Activated naive CD8-positive, alpha-beta T cell (primary cell): Measurements from ENCODE around the gene SLC4A3.

Source experiments
- H3K27ac Mint-ChIP-seq: one replicate; pipeline ENCODE4 v1.8.0; 2021; ENCODE audit warnings: mixed read lengths
- H3K27me3 Mint-ChIP-seq: one replicate; pipeline ENCODE4 v1.8.0; 2021; ENCODE audit warnings: mixed read lengths
- H3K36me3 Mint-ChIP-seq: one replicate; pipeline ENCODE4 v1.8.0; 2021; ENCODE audit warnings: mixed read lengths
- H3K4me1 Mint-ChIP-seq: one replicate; pipeline ENCODE4 v1.8.0; 2021; ENCODE audit warnings: low read depth, mixed read lengths
- H3K4me3 Mint-ChIP-seq: one replicate; pipeline ENCODE4 v1.8.0; 2021; ENCODE audit warnings: mild to moderate bottlenecking, mixed read lengths
- H3K9me3 Mint-ChIP-seq: one replicate; pipeline ENCODE4 v1.8.0; 2021; ENCODE audit warnings: low read depth, mixed read lengths

Gene SLC4A3

GRCh38 chr2:219621935-219622334 lies 5.5 kb upstream of the SLC4A3 start:
- no peaks in the 10 kb centered on the region for H3K9me3 Mint-ChIP-seq
- H3K27me3 Mint-ChIP-seq: peaks cover 4% of the 10 kb centered on the region
- H3K27ac Mint-ChIP-seq: no peak overlapping the region
- H3K4me3 Mint-ChIP-seq: no peak overlapping the region
- peaks cover 4% of the 10 kb centered on the region for H3K4me1 Mint-ChIP-seq
- no peaks in the 10 kb centered on the region for H3K36me3 Mint-ChIP-seq

- H3K27me3 Mint-ChIP-seq: peaks cover 5% of the 10 kb centered on the region
- no peaks in the 10 kb centered on the region for H3K36me3 Mint-ChIP-seq
- H3K4me3 Mint-ChIP-seq: no peak overlapping the region
- peaks cover 5% of the 10 kb centered on the region for H3K4me1 Mint-ChIP-seq
- H3K9me3 Mint-ChIP-seq: no peaks in the 10 kb centered on the region
- H3K27ac Mint-ChIP-seq: no peak overlapping the region
These were observed 5.0 kb upstream of the SLC4A3 start for GRCh38 chr2:219622472-219622871.

- no peaks in the 10 kb centered on the region for H3K36me3 Mint-ChIP-seq
- H3K4me3 Mint-ChIP-seq: no peak overlapping the region
- no peaks in the 10 kb centered on the region for H3K9me3 Mint-ChIP-seq
- H3K27me3 Mint-ChIP-seq: peaks cover 5% of the 10 kb centered on the region
- H3K4me1 Mint-ChIP-seq: peaks cover 5% of the 10 kb centered on the region
- H3K27ac Mint-ChIP-seq: no peak overlapping the region
These were observed 2.9 kb upstream of the SLC4A3 start for GRCh38 chr2:219624565-219624964.

- Mint-ChIP-seq H3K27ac (no peak overlapping the region), H3K27me3 (peaks cover 5% of the 10 kb centered on the region), H3K4me3 (no peak overlapping the region), H3K36me3 (no peaks in the 10 kb centered on the region), H3K9me3 (no peaks in the 10 kb centered on the region), H3K4me1 (peaks cover 5% of the 10 kb centered on the region)
These were observed 2.3 kb upstream of the SLC4A3 start for GRCh38 chr2:219625179-219625578.

- Mint-ChIP-seq H3K4me3 (peak overlapping the region; percentile 84), H3K36me3 (no peaks in the 10 kb centered on the region), H3K27me3 (peaks cover 5% of the 10 kb centered on the region), H3K4me1 (peaks cover 5% of the 10 kb centered on the region), H3K27ac (no peak overlapping the region), H3K9me3 (no peaks in the 10 kb centered on the region)
These were observed 890 bp upstream of the SLC4A3 start for GRCh38 chr2:219626540-219626939.

GRCh38 chr2:219628235-219628985 lies 980 bp downstream of the SLC4A3 start:
- Mint-ChIP-seq H3K27ac (no peak overlapping the region), H3K27me3 (peaks cover 5% of the 10 kb centered on the region), H3K36me3 (no peaks in the 10 kb centered on the region), H3K9me3 (no peaks in the 10 kb centered on the region), H3K4me1 (peaks cover 5% of the 10 kb centered on the region), H3K4me3 (peak overlapping the region; percentile 52)

- Mint-ChIP-seq H3K4me3 (no peak overlapping the region), H3K36me3 (no peaks in the 10 kb centered on the region), H3K27me3 (peaks cover 5% of the 10 kb centered on the region), H3K9me3 (no peaks in the 10 kb centered on the region), H3K4me1 (peaks cover 5% of the 10 kb centered on the region), H3K27ac (no peak overlapping the region)
These were observed 1.8 kb downstream of the SLC4A3 start for GRCh38 chr2:219628986-219629901.

GRCh38 chr2:219629976-219630695 lies 2.7 kb downstream of the SLC4A3 start:
- H3K4me3 Mint-ChIP-seq: no peak overlapping the region
- H3K36me3 Mint-ChIP-seq: no peaks in the 10 kb centered on the region
- H3K27ac Mint-ChIP-seq: no peak overlapping the region
- peaks cover 5% of the 10 kb centered on the region for H3K27me3 Mint-ChIP-seq
- H3K4me1 Mint-ChIP-seq: peaks cover 5% of the 10 kb centered on the region
- H3K9me3 Mint-ChIP-seq: no peaks in the 10 kb centered on the region

GRCh38 chr2:219630770-219631405 lies 3.5 kb downstream of the SLC4A3 start:
- Mint-ChIP-seq H3K36me3 (no peaks in the 10 kb centered on the region), H3K27ac (no peak overlapping the region), H3K27me3 (peaks cover 5% of the 10 kb centered on the region), H3K4me3 (no peak overlapping the region), H3K4me1 (peaks cover 5% of the 10 kb centered on the region), H3K9me3 (no peaks in the 10 kb centered on the region)

- Mint-ChIP-seq H3K9me3 (no peaks in the 10 kb centered on the region), H3K27ac (no peak overlapping the region), H3K4me3 (no peak overlapping the region), H3K4me1 (peaks cover 5% of the 10 kb centered on the region), H3K36me3 (no peaks in the 10 kb centered on the region), H3K27me3 (peaks cover 5% of the 10 kb centered on the region)
These were observed 4.0 kb downstream of the SLC4A3 start for GRCh38 chr2:219631406-219631891.

- Mint-ChIP-seq H3K4me3 (no peak overlapping the region), H3K36me3 (no peaks in the 10 kb centered on the region), H3K27ac (no peak overlapping the region), H3K9me3 (no peaks in the 10 kb centered on the region), H3K27me3 (peaks cover 2% of the 10 kb centered on the region), H3K4me1 (no peaks in the 10 kb centered on the region)
These were observed 4.7 kb downstream of the SLC4A3 start for GRCh38 chr2:219631904-219632759.

GRCh38 chr2:219632760-219633105 lies 5.3 kb downstream of the SLC4A3 start:
- no peak overlapping the region for H3K27ac Mint-ChIP-seq
- peaks cover 3% of the 10 kb centered on the region for H3K27me3 Mint-ChIP-seq
- no peaks in the 10 kb centered on the region for H3K36me3 Mint-ChIP-seq
- H3K4me1 Mint-ChIP-seq: no peaks in the 10 kb centered on the region
- no peaks in the 10 kb centered on the region for H3K9me3 Mint-ChIP-seq
- H3K4me3 Mint-ChIP-seq: no peak overlapping the region

- Mint-ChIP-seq H3K27me3 (peaks cover 3% of the 10 kb centered on the region), H3K9me3 (no peaks in the 10 kb centered on the region), H3K4me1 (no peaks in the 10 kb centered on the region), H3K4me3 (no peak overlapping the region), H3K36me3 (no peaks in the 10 kb centered on the region), H3K27ac (no peak overlapping the region)
These were observed 6.0 kb downstream of the SLC4A3 start for GRCh38 chr2:219633276-219634065.
